HG02763 (cell line): ENCODE results near the gene NOS2.
"Not testable (repeated sequence)": the region's sequence is repeated elsewhere in the genome, so short reads cannot be mapped to it uniquely, and the experiment has no call there.

Experiments used
- ATAC-seq: cut with Tn5 transposase; IDR thresholded peaks from one replicate; pipeline ENCODE4 v1.9.1; 2021; ENCODE audit warnings: mild to moderate bottlenecking, moderate library complexity; ENCODE audit not compliant: unreplicated experiment

The NOS2 gene

DNA sequence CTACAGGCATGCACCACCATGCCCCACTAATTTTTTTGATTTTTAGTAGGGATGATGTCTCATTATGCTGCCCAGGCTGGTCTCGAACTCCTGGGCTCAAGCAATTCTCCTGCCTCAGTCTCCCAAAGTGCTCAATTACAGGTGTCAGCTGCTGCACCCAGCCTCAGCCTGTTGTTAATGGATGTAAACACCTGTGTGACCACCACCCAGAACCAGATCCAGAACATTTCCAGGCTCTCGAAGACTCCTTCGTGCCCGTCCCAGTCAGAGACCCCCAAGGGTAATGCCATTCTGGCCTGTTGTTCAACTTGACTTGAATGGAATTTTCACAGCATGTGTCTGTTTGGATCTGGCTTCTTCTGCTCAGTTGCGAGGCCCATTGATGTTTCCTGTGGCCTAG, 59.8 kb downstream of the NOS2 start:
- ATAC-seq: not testable (repeated sequence)

DNA sequence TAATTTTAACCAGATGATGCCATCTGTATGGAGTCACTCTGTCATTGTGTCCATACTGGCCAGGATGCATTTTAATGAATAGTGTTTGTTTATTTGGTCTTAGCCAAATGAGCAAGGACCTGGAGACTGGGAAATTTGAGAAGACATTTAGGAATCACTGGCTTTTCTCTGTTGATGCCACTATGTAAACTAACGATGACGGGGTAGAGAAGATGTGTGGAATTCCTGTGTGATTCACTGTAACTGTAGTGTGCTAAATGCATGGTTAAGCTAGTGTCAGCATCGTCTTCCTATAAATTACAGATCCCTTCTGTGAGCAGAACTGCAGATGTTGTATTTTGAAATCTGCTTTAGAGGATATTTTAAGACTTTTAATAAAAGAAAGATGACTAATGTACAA, 66.6 kb downstream of the NOS2 start:
- no peak for ATAC-seq

DNA sequence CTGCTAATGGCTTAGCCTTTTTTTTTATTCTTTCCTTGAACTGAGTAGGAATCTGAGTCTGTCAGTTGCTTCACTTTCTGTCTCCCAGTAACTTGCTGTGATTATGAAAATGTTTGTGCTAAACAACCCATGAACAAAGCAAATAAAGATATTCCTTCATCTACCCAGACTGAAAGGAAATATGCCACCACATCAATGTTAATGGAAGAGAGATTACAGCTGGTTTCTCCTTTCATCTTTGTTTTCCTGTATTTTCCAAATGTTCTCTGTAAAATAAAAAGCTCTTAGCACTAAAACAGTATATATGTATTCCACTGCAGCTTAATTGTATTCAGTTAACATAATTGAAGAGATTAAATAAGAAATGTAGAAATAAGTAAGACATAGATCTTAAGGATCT, 67.6 kb downstream of the NOS2 start:
- ATAC-seq: not testable (repeated sequence)

DNA sequence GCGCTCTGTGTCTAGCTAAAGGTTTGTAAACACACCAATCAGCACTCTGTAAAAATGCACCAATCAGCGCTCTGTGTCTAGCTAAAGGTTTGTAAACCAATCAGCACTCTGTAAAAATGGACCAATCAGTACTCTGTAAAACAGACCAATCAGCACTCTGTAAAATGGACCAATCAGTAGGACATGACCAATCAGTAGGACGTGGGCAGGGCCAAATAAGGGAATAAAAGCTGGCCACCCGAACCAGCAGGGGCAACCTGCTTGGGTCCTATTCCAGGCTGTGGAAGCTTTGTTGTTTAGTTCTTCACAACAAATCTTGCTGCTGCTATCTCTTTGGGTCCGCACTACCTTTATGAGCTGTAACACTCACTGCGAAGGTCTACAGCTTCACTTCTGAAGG, 74.3 kb downstream of the NOS2 start:
- ATAC-seq: not testable (repeated sequence)

DNA sequence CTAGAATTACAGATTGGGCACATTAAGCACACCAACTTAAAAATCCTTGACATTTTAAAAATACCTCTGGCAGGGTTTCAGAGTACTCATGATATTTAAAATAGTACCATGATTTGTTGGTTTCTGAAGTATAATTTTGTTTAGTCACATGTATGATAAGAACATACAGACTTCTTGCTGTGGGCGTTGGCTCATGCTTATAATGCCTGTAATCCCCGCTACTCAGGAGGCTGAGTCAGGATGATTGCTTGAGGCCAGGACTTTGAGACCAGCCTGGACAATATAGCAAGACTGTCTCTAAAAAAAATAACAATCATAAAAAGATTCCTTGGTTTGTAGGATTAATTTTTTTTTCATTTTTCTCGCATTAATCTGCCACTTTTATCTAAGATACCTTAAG, 78.5 kb downstream of the NOS2 start:
- no peak for ATAC-seq
